CD4-positive, alpha-beta T cell treated with Interleukin-1 beta for 1 hour (primary cell): ENCODE data around the gene SCFD2.

Experiments
- DNase-seq, 2 donors: peaks; one replicate each; pipeline ENCODE4 v3.0.0-alpha.2; 2020 to 2022

SCFD2 gene

GRCh38 chr4:52947401-52948056 is 418.3 kb downstream of the SCFD2 start:
- DNase-seq, result no peak

GRCh38 chr4:52946855-52947254 is 419.0 kb downstream of the SCFD2 start:
- no peak for DNase-seq

GRCh38 chr4:52945982-52946381 is 419.9 kb downstream of the SCFD2 start:
- no peak for DNase-seq

- no peak for DNase-seq
Observed at GRCh38 chr4:52945326-52945898, 420.4 kb downstream of the SCFD2 start.

- DNase-seq, result no peak
Observed at GRCh38 chr4:52943677-52944076, 422.2 kb downstream of the SCFD2 start.

GRCh38 chr4:52942936-52943335 is 422.9 kb downstream of the SCFD2 start:
- DNase-seq, result no peak

DNA sequence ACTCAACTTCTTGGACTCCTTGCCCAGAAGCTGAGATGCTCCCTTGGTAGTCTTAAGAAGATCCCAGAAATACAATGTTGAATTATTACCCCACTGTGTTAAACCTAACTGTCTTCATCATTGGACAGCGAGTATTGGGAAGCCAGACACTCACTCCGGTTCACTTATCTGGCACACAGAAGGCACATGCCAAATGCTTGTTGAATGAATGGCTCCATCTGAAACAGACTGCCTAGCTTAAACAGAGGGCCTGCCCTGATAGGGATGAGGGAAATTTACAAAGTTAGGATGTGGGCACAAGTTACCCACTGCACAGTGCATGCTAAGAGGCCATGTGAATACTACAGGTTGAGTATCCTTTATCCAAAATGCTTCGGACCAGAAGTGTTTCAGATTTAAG is 424.4 kb downstream of the SCFD2 start:
- no peak for DNase-seq

DNA sequence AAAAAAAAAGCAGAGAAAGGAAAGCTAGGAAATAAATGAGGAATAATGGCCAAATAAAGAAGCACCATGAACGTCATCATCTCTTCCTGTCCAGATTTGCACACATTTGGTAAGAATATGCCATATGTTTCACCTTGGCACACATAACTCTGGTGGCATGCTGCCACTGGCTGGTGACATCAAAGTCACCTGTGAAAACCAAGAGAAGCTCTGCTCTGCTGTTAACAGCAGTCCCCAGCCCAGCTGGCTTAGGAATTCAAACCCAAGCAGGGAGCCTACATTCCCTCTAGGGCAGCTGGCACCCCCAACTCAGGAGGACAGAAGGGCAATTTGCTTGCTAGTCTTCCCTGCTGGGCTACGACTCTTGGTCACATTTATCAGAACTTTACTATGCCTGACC is 426.1 kb downstream of the SCFD2 start:
- no peak for DNase-seq

- DNase-seq, result no peak
Observed at GRCh38 chr4:52939325-52939724, 426.5 kb downstream of the SCFD2 start.

DNA sequence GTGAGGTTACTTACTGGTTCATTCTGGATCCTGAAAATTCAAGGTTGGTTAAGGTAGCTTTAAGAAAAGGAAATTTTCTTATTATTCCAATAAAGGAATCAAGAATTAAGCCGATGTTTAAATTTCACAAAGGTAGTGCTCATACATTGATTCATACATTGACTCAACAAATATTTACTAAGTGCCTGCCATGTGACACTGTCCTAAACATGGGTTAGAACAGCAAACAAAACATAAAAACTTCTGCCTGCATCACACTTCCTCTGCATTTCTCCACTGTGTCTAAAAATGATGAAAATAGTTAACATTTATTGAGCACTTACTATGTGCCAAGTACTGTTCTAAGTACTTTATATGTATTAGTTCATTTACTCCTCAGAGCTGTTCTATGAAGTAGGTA is 428.0 kb downstream of the SCFD2 start:
- DNase-seq, result no peak

DNA sequence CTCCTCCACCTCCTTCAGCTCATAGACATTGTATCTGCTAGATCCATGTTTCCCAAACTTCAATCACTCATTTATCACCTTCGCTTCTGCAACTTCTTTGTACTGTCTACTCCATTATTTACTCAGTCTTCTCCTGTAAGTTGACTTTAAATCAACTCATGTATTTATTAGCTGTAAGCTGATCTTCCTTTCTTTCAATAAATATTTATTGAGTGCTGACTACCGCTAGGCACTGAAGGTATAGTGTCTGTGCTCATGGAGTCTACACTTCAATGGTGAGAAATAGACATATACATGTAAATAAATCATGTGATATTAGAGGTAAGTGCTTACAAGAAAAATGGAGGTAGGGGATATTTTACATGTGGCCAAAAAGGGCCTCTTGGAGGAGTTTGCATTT is 429.1 kb downstream of the SCFD2 start:
- no peak for DNase-seq

GRCh38 chr4:52935317-52935716 is 430.5 kb downstream of the SCFD2 start:
- DNase-seq, result no peak

DNA sequence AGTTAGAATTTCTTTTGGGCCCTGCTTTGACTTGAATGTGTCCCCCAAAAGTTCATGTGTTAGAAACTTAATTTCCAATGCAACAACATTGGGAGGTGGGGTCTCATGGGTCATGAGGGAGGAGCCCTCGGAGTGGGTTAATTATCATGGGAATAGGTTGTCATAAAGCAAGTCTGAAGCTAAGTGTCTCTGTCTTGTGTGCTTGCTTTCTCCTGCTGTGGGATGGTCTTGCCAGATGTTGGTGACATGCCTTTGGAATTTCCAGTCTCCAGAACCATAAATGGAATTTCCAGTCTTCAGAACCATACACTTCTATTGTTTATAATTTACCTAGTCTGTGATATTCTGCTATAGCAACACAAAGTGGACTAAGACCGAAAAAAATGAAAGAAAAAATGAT is 432.1 kb downstream of the SCFD2 start:
- no peak for DNase-seq

- DNase-seq, result no peak
Observed at GRCh38 chr4:52932591-52933470, 433.0 kb downstream of the SCFD2 start.

- no peak for DNase-seq
Observed at GRCh38 chr4:52931243-52931642, 434.6 kb downstream of the SCFD2 start.

GRCh38 chr4:52926196-52926974 is 439.5 kb downstream of the SCFD2 start:
- DNase-seq, result no peak

GRCh38 chr4:52925531-52925968 is 440.3 kb downstream of the SCFD2 start:
- DNase-seq, result no peak

DNA sequence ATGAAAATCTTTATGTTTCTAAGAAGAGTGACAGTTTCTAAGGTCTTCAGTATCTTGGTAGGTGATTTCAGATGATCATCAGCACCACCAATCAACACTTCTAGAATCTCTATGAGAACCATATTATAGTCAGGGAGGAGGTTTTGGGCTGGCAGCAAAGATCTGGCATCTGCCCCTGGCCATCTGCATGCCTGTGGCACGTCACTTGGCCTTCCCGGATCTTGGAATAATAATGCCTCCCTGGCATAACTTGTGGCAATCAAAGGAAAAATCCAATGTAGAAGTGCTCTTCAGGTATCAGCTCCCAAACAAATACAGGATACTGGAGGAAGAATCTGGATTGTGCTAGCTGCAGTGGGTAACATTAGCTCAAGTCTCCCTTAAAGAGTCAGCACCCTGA is 446.4 kb downstream of the SCFD2 start:
- DNase-seq, result no peak

DNA sequence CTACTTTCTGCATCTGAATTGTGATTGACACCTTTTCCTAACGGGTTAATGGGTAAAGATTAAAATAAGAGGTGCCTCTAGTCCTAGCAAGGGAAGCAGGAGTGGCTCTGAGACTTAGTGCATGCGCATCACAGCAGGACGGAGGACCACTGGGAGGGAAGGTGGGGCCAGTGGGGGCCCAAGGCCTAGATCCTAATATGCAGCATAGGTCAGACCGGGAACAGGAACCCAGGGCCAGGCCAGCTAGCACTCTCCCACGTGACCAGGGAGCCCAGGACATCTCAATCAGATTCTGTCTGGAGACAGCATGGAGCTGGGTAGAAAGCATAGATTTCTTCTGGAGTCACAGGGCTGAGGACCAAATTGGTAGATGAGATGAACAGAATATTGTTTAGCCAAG is 448.0 kb downstream of the SCFD2 start:
- DNase-seq, result no peak

- DNase-seq, result no peak
Observed at GRCh38 chr4:52915730-52916300, 450.0 kb downstream of the SCFD2 start.

DNA sequence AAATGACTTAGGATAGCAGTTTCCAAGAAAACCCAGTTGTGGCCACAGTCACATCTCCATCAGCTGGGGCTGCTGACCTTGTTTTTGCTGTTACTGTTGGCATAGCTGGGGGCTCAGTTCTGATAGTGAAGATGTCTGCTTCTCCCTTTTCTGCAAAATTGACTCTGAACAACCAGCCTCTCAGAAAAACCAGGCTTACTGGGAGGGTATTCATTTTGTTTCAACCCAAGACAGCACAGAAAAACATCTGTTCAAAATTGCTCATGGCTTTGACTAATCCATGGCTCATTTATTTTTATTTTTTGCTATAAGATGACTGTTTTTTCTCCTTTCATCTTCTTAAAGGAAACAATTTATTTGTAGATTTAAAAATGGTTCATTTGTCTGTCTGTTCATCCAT is 450.7 kb downstream of the SCFD2 start:
- DNase-seq, result no peak

DNA sequence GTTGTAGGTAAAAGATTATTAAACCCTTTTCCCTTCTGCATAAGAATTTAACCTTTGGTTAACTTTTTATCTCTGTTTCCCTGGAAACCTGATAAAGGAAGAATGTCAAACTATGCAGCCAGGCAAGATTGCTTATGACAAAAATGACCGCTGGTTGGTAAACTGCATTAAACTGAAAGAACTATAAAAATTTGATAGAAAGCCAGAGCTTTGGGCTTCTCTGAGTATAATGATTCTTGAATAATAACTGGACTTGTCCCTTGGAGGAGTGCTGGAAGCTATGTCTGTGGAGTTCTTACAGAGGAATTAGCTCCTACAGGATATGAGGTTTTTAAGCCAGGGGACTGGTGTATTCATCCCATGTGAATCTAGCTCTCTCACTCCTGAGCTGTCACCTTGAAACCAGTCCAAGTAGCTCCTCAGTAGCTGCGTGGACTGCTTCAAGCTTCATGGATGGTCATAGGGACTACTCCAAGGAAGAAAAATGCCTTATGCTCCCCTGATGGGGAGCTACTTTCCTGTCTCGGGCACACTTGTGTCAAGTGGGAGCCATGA is 451.7 kb downstream of the SCFD2 start:
- DNase-seq, result no peak

GRCh38 chr4:52912608-52913007 is 453.3 kb downstream of the SCFD2 start:
- no peak for DNase-seq
